NCI-H526 (cell line): Measurements from ENCODE around the gene ARMC9.

ENCODE experiments used
- DNase-seq, 2 experiments: peaks; one replicate each; lab custom pipeline; 2025; lab: John Stamatoyannopoulos, UW

ARMC9 gene

DNA sequence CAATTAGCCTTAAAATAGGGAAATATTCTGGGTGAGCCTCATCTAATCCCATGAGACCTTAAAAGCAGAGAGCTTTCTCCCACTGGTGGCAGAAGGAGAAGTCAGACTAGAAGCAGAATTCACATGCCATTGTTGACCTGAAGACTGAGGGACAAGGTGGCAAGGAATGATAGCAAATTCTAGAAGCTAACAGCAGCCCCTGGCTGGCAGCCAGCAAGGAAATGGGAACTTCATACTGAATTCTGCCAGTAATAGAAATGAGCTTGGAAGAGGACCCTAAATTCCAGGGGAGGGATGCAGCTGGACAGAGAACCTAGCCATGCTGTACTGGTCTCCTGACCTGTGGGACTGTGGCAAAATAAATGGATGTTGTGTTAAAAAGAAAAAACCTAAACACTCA, 216.6 kb downstream of the ARMC9 start:
- DNase-seq: no peak

DNA sequence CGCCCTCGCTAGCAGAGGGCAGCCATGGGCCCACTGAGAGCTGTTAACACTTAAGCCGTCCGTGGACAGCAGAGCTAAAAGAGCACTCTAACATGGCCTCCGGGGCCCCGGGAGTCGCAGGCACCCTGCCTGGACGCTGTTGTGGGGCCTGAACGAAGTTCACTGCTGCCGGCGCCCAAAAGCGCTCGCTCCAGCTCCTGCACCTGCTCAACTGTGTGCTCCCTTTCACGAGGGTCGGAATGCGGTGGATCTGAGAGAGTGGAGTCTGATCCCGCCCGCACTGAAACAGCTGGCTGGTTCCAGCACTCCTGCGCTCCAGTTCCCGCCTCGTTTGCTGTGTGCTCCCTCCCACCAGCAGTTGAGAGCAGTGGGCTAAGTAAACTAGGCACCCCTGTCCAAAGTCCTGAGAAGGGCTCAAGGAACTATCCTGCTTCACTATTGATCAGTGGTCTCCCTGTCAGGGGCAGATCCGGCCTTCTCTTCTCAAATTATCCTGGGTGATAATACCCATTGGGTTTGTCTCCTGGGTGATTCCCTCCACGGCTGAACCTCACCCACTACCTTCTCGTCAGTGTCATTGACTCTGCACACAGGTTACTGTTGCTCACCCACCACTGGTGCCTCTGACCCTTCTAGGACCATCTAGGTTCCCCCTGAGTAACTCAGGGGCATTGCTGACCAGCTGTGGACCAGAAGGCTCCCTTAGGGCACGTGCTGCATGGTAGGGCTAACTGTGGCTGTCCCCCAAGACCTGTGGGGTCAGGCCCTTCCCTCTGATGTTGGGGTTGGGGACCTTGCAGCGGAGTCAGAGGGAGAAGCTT, 220.6 kb downstream of the ARMC9 start:
- DNase-seq: no peak

GRCh38 chr2:231421051-231421580, 222.7 kb downstream of the ARMC9 start:
- DNase-seq: no peak

GRCh38 chr2:231422056-231422455, 223.6 kb downstream of the ARMC9 start:
- DNase-seq: no peak

DNA sequence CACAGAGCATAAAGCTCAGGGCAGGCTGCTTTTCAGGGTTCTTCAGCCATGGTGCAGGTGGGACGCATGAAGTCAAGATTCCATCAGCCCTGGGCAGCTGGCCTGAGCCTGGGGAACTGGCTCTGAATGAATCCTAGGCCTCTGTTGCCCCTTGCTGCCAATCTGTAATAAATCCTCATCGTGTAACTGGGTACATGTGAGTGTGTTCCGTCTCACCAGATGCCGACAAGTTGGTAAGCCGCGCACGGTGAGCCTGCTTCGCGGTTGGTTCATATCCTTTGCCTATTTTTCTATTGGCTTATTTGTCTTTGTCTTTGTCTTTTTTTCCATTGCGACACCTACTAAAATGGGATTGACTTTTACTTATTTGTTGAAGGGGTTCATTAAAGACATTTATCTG, 224.7 kb downstream of the ARMC9 start:
- DNase-seq: no peak
